K562 (cell line): Measurements from ENCODE around the gene SLC26A11. TPM values are rescaled to one million over a fixed set of nuclear protein-coding genes. Genes with fewer than 3 reads are reported as not detected.

Experiments
- ATAC-seq: fragments of 200-7000 bp; cut with Tn5 transposase; 3 replicates; pipeline ENCODE4 v1.9.1; 2020; ENCODE audit warnings: moderate library complexity
- BruUV-seq: library from RNA; stranded (reverse); fragments of 400-500 nt; replicated peaks from 2 replicates; lab custom pipeline; 2021; lab: Mats Ljungman, UMichigan
- CTCF ChIA-PET: fragments of 300-600 bp; formaldehyde crosslinking; extraction: SDS; loops from one replicate; lab custom pipeline; 2021; ENCODE audit warnings: low intra/inter-chr PET ratio; lab: Yijun Ruan, JAX
- POLR2A ChIA-PET: fragments of 300-600, 350-650 bp; sonication (Branson Sonifier 250); formaldehyde crosslinking; extraction: SDS; loops from one replicate; lab custom pipeline; 2021; ENCODE audit warnings: antibody characterized with exemption, inconsistent platforms; lab: Yijun Ruan, JAX
- DNase-seq, 4 experiments: peaks; one replicate each; pipeline versions ENCODE4 v3.0.0 to v3.0.0-alpha.2; 2011 to 2018; ENCODE audit warnings: low spot score in 3 of 4, mixed read lengths in 3 of 4; ENCODE audit errors: extremely low read depth in 1 of 4
- FAIRE-seq: peaks from 2 replicates; lab custom pipeline; 2011; peaks lifted over from hg19 to GRCh38; lab: Jason Lieb, UNC
- H2AFZ ChIP-seq: 2 replicates; pipeline ENCODE4 v1.6.0; 2011; ENCODE audit warnings: low read depth, low read length, control low read depth, inconsistent platforms
- H3K27ac ChIP-seq: fragments of 200-600 bp; 3 replicates; pipeline ENCODE4 v1.8.0; 2011; ENCODE audit warnings: low read depth, mild to moderate bottlenecking, control low read depth, inconsistent platforms, low read length, moderate library complexity, mixed read lengths; ENCODE audit errors: extremely low read depth
- H3K27me3 ChIP-seq, 2 experiments: fragments of 300-600 bp in 1 of 2; 2 replicates in 1 of 2; 3 replicates in 1 of 2; pipeline versions ENCODE4 v1.6.0 to v1.8.0; 2011; ENCODE audit warnings: inconsistent platforms in 2 of 2, low read length in 2 of 2, mild to moderate bottlenecking in 1 of 2, mixed read lengths in 1 of 2, moderate library complexity in 1 of 2; ENCODE audit not compliant: control insufficient read depth in 2 of 2, insufficient read depth in 2 of 2
- H3K36me3 ChIP-seq: fragments of 300-600 bp; 3 replicates; pipeline ENCODE4 v1.8.0; 2011; ENCODE audit warnings: mild to moderate bottlenecking, low read length, inconsistent platforms; ENCODE audit not compliant: control insufficient read depth, insufficient read depth
- H3K4me1 ChIP-seq, 2 experiments: fragments of 200-600 bp in 1 of 2; replicated peaks in 1 of 2; 2 replicates in 1 of 2; 3 replicates in 1 of 2; pipeline versions ENCODE4 v1.5.1 to v1.8.0; 2011; ENCODE audit warnings: inconsistent platforms in 2 of 2, low read length in 2 of 2, mild to moderate bottlenecking in 1 of 2, mixed read lengths in 1 of 2, moderate library complexity in 1 of 2; ENCODE audit not compliant: control insufficient read depth in 2 of 2, insufficient read depth in 2 of 2
- H3K4me2 ChIP-seq: 2 replicates; pipeline ENCODE4 v1.6.1; 2011; ENCODE audit warnings: low read length, control low read depth, inconsistent platforms, mixed read lengths; ENCODE audit not compliant: insufficient read depth
- H3K4me3 ChIP-seq: fragments of 200-600 bp; sonication (generic), shearing (Covaris generic); 2 replicates; pipeline ENCODE4 v1.5.1; 2016; ENCODE audit warnings: control low read depth, inconsistent platforms
- H3K79me2 ChIP-seq: fragments of 200-600 bp; 3 replicates; pipeline ENCODE4 v1.8.0; 2011; ENCODE audit warnings: low read length, inconsistent platforms; ENCODE audit not compliant: control insufficient read depth, insufficient read depth
- H3K9ac ChIP-seq, 2 experiments: 2 replicates each; pipeline versions ENCODE4 v1.6.0 to v1.6.1; 2011; ENCODE audit warnings: low read depth in 2 of 2, low read length in 2 of 2, control low read depth in 1 of 2, inconsistent platforms in 1 of 2, mild to moderate bottlenecking in 1 of 2, mixed read lengths in 1 of 2; ENCODE audit not compliant: insufficient read depth in 1 of 2
- H3K9me1 ChIP-seq: one replicate; pipeline ENCODE4 v1.6.0; 2011; ENCODE audit warnings: inconsistent platforms, mild to moderate bottlenecking, low read length, moderate library complexity; ENCODE audit not compliant: control insufficient read depth, insufficient read depth
- H3K9me3 ChIP-seq: replicated peaks from 2 replicates; pipeline ENCODE4 v1.5.1; 2011; ENCODE audit warnings: low read depth, low read length, inconsistent platforms; ENCODE audit not compliant: control insufficient read depth, insufficient read depth
- H4K20me1 ChIP-seq: replicated peaks from 2 replicates; pipeline ENCODE4 v1.6.1; 2011; ENCODE audit warnings: low read length, inconsistent platforms, mixed read lengths; ENCODE audit not compliant: control insufficient read depth, insufficient read depth
- FOXJ3 ChIP-seq: sonication (generic); formaldehyde crosslinking; IDR thresholded peaks from 2 replicates; pipeline ENCODE4 v1.4.0; 2020; ENCODE audit warnings: mild to moderate bottlenecking, missing genetic modification reagents
- NFATC3 ChIP-seq: fragments of 450-650 bp; IDR thresholded peaks from 2 replicates; pipeline ENCODE4 v1.6.1; 2017; ENCODE audit warnings: mild to moderate bottlenecking
- THRB ChIP-seq: fragments of 450-650 bp; formaldehyde crosslinking; conservative IDR thresholded peaks from 2 replicates; pipeline ENCODE4 v1.4.0; 2022; ENCODE audit warnings: mild to moderate bottlenecking, missing genetic modification characterization
- ZBTB7A ChIP-seq: IDR thresholded peaks from 2 replicates; pipeline ENCODE4 v1.6.1; 2011; ENCODE audit warnings: low read depth, mild to moderate bottlenecking, low read length, moderate library complexity, borderline replicate concordance; ENCODE audit not compliant: control insufficient read depth
- ZNF699 ChIP-seq: fragments of 250-450 bp; sonication (Bioruptor Pico); IDR thresholded peaks from 2 replicates; pipeline ENCODE4 v1.8.0; 2021; ENCODE audit warnings: mild to moderate bottlenecking, moderate library complexity; ENCODE audit not compliant: insufficient replicate concordance
- WGBS: fragments of 100-300 bp; shearing (Covaris generic); methylation state at CpG from one replicate; pipeline ENCODE4 v1.1.6; 2016; ENCODE audit warnings: low coverage, mixed read lengths; ENCODE audit not compliant: insufficient coverage; ENCODE audit errors: missing lambda C conversion rate; 5-methylcytosine and 5-hydroxymethylcytosine counted together
- in situ Hi-C: fragments of 300-500 bp; cut with MboI; formaldehyde crosslinking; loops from 4 replicates; pipeline ENCODE4 v1.15.0; 2018; ENCODE audit warnings: inconsistent platforms, mixed read lengths
- intact Hi-C: fragments of 100-400 bp; cut with micrococcal nuclease; formaldehyde crosslinking; loops from 2 replicates; pipeline ENCODE4 v1.14.2; 2022
- polyA plus RNA-seq, 8 experiments: library from polyadenylated mRNA; depleted of rRNA in 4 of 8; stranded (reverse) in 5 of 8; unstranded in 3 of 8; fragments of >200 nt; fragmentation: Nextera tagmentation in 2 of 8; fragmentation: Illumina TruSeq in 1 of 8; extraction: Ambion mirVana in 2 of 8; extraction: Trizol in 1 of 8; gene quantifications; 2 replicates each; pipeline versions ENCODE4 v1.2.1 to v1.2.3, GENCODE V29; 2011 to 2014; ENCODE audit warnings: inconsistent platforms in 1 of 8, missing spikeins in 1 of 8
- total RNA-seq, 7 experiments: library from RNA; depleted of rRNA in 6 of 7; stranded (reverse); fragments of >200 nt in 6 of 7; fragmentation: Illumina TruSeq in 2 of 7; extraction: Trizol in 2 of 7; gene quantifications; 2 replicates each; pipeline versions ENCODE4 v1.2.1 to v1.2.3, GENCODE V29; 2011 to 2021; ENCODE audit warnings: low replicate concordance in 1 of 7

Gene SLC26A11
- total and polyA plus RNA-seq, 9 of the 15 experiments (the other 6 are each of a cell fraction or from before 2014, with no cell fraction given) = 0.06 to 3.1 (median 1.2) TPM; not detected in 1

GRCh38 chr17:80224683-80225082, 4.5 kb downstream of the SLC26A11 start:
- Histone ChIP-seq H3K79me2 (peaks cover 1% of the 10 kb centered on the region; the same call in 1 of the 3 replicates), H3K27ac (no peak overlapping the region), H3K9me3 (no peaks in the 10 kb centered on the region), H2AFZ (no peak overlapping the region), H3K9ac (no peak overlapping the region), H3K27me3 (no peaks in the 10 kb centered on the region), H3K9me1 (no peaks in the 10 kb centered on the region), H4K20me1 (no peaks in the 10 kb centered on the region), H3K4me2 (no peak overlapping the region), H3K36me3 (no peaks in the 10 kb centered on the region), H3K4me1 (peaks cover 3 to 35% of the 10 kb centered on the region in 2 experiments; a peak in 3 of 5 replicates), H3K4me3 (no peak overlapping the region)
- no peak for DNase-seq
- CTCF ChIA-PET = no interaction called here
- no TSS peak for BruUV-seq
- ATAC-seq = no peak
- POLR2A ChIA-PET = interaction anchor here (1.1 kb wide), 1 partner anchor 31 kb away, joined by 3 read pairs; no protein-coding TSS in a partner anchor
- in situ Hi-C loops = no loop called here
- WGBS = 48% methylated on average over 4 of the region's 6 CpGs
- FAIRE-seq = no peak
- intact Hi-C loops = no loop called here
- no peak for TF ChIP-seq ZNF699 (CRISPR knock-in tag)
- TF ChIP-seq ZBTB7A = no peak
- no peak for TF ChIP-seq NFATC3
- no peak for TF ChIP-seq THRB
- no peak for TF ChIP-seq FOXJ3 (CRISPR knock-in tag)
